ENCODE results near the gene CLCNKA.
"Not testable (repeated sequence)": the region's sequence is repeated elsewhere in the genome, so short reads cannot be mapped to it uniquely, and the experiment has no call there.

Gene CLCNKA

GRCh38 chr1:16031551-16031950 lies 9.7 kb downstream of the CLCNKA start:
- Histone ChIP-seq H3K79me2 (ENCODE audit: low read length) (no peaks in the 10 kb centered on the region), H3K9me3 (replicated peaks; ENCODE audit: insufficient read depth, low read length) (no peaks in the 10 kb centered on the region)

GRCh38 chr1:16032388-16033102 lies 10.7 kb downstream of the CLCNKA start:
- H3K4me2 ChIP-seq (ENCODE audit: low read depth, low read length), result no peak overlapping the region
- H3K27ac ChIP-seq (ENCODE audit: low read length), result no peak overlapping the region
- no peak overlapping the region for H2AFZ ChIP-seq (ENCODE audit: low read length)

More at GRCh38 chr1:16031551-16031950, 9.7 kb downstream of the CLCNKA start:
- H3K4me3 ChIP-seq (ENCODE audit: low read length), result no peak overlapping the region
- peaks cover 51% of the 10 kb centered on the region for H3K27me3 ChIP-seq (replicated peaks; ENCODE audit: insufficient read depth, low read length)
- no peaks in the 10 kb centered on the region for H3K4me1 ChIP-seq (ENCODE audit: low read length)
- no peak overlapping the region for H3K9ac ChIP-seq (ENCODE audit: low read length)
- no peak overlapping the region for H2AFZ ChIP-seq (ENCODE audit: low read length)
- H3F3A ChIP-seq (ENCODE audit: insufficient read depth, low read length), result no peaks in the 10 kb centered on the region
- no peak for TF ChIP-seq EZH2phosphoT487 (IDR thresholded peaks at IDR 0.05; ENCODE audit: low read length)
- no peak for TF ChIP-seq CTCF (IDR thresholded peaks at IDR 0.05; ENCODE audit: low read length)
- no peak for TF ChIP-seq EZH2 (optimal IDR thresholded peaks at IDR 0.05; ENCODE audit: low read depth, low read length)
- H4K20me1 ChIP-seq (ENCODE audit: insufficient read depth, low read length), result no peaks in the 10 kb centered on the region
- H3K27ac ChIP-seq (ENCODE audit: low read length), result no peak overlapping the region
- no peaks in the 10 kb centered on the region for H3K36me3 ChIP-seq (replicated peaks; ENCODE audit: insufficient read depth, low read length)
- H3K9me2 ChIP-seq (replicated peaks; ENCODE audit: insufficient read depth, low read length), result no peaks in the 10 kb centered on the region
- no peak overlapping the region for H3K4me2 ChIP-seq (ENCODE audit: low read depth, low read length)
- no peak for DNase-seq

GRCh38 chr1:16033103-16033632 lies 11.3 kb downstream of the CLCNKA start:
- not testable (repeated sequence) for H3K4me3 ChIP-seq (ENCODE audit: low read length); H3K27ac ChIP-seq (ENCODE audit: low read length); H3K4me1 ChIP-seq (ENCODE audit: low read length); H4K20me1 ChIP-seq (ENCODE audit: insufficient read depth, low read length); H3K36me3 ChIP-seq (replicated peaks; ENCODE audit: insufficient read depth, low read length); H2AFZ ChIP-seq (ENCODE audit: low read length); H3K79me2 ChIP-seq (ENCODE audit: low read length); H3K4me2 ChIP-seq (ENCODE audit: low read depth, low read length); H3K9ac ChIP-seq (ENCODE audit: low read length); H3K9me3 ChIP-seq (replicated peaks; ENCODE audit: insufficient read depth, low read length); H3F3A ChIP-seq (ENCODE audit: insufficient read depth, low read length); H3K9me2 ChIP-seq (replicated peaks; ENCODE audit: insufficient read depth, low read length); DNase-seq
- peaks cover 49% of the 10 kb centered on the region for H3K27me3 ChIP-seq (replicated peaks; ENCODE audit: insufficient read depth, low read length)

More at GRCh38 chr1:16032388-16033102, 10.7 kb downstream of the CLCNKA start:
- peak; percentile 60 for DNase-seq
- Histone ChIP-seq H3K4me3 (ENCODE audit: low read length) (no peak overlapping the region), H3K9me3 (replicated peaks; ENCODE audit: insufficient read depth, low read length) (no peaks in the 10 kb centered on the region), H4K20me1 (ENCODE audit: insufficient read depth, low read length) (no peaks in the 10 kb centered on the region), H3K9me2 (replicated peaks; ENCODE audit: insufficient read depth, low read length) (no peaks in the 10 kb centered on the region), H3K79me2 (ENCODE audit: low read length) (no peaks in the 10 kb centered on the region), H3K9ac (ENCODE audit: low read length) (no peak overlapping the region), H3K36me3 (replicated peaks; ENCODE audit: insufficient read depth, low read length) (no peaks in the 10 kb centered on the region), H3K4me1 (ENCODE audit: low read length) (no peaks in the 10 kb centered on the region), H3K27me3 (replicated peaks; ENCODE audit: insufficient read depth, low read length) (peaks cover 49% of the 10 kb centered on the region), H3F3A (ENCODE audit: insufficient read depth, low read length) (no peaks in the 10 kb centered on the region)
- TF ChIP-seq CTCF (IDR thresholded peaks at IDR 0.05; ENCODE audit: low read length) (peak; percentile 76), EZH2phosphoT487 (IDR thresholded peaks at IDR 0.05; ENCODE audit: low read length) (no peak)

- H3K79me2 ChIP-seq (ENCODE audit: low read length); H3K4me3 ChIP-seq (ENCODE audit: low read length); H3K27ac ChIP-seq (ENCODE audit: low read length); H3K36me3 ChIP-seq (replicated peaks; ENCODE audit: insufficient read depth, low read length); H3K9me2 ChIP-seq (replicated peaks; ENCODE audit: insufficient read depth, low read length); H3K9me3 ChIP-seq (replicated peaks; ENCODE audit: insufficient read depth, low read length); H3K4me2 ChIP-seq (ENCODE audit: low read depth, low read length); H3F3A ChIP-seq (ENCODE audit: insufficient read depth, low read length); H3K9ac ChIP-seq (ENCODE audit: low read length); DNase-seq; H4K20me1 ChIP-seq (ENCODE audit: insufficient read depth, low read length); H2AFZ ChIP-seq (ENCODE audit: low read length); H3K4me1 ChIP-seq (ENCODE audit: low read length): not testable (repeated sequence)
- peaks cover 40% of the 10 kb centered on the region for H3K27me3 ChIP-seq (replicated peaks; ENCODE audit: insufficient read depth, low read length)
Measured at GRCh38 chr1:16036461-16036860, 14.6 kb downstream of the CLCNKA start.
